Measurements from ENCODE around the gene C17orf107.

- TF ChIP-seq EZH2phosphoT487 (IDR thresholded peaks at IDR 0.05; ENCODE audit: borderline replicate concordance, low read length) (no peak), CTCF (conservative IDR thresholded peaks at IDR 0.05; ENCODE audit: low read depth, low read length) (no peak), EZH2 (IDR thresholded peaks at IDR 0.05; ENCODE audit: low read length, unreplicated experiment) (no peak)
Observed at GRCh38 chr17:4940555-4941318, 41.4 kb downstream of the C17orf107 start.

All from PC-3 (cell line).